HL-60 (cell line): ENCODE data around the gene ACKR4.
"Not testable (repeated sequence)": the region's sequence is repeated elsewhere in the genome, so short reads cannot be mapped to it uniquely, and the experiment has no call there.

Experiments used
- POLR2AphosphoS5 ChIP-seq: IDR thresholded peaks from 2 replicates; pipeline ENCODE4 v1.6.1; 2012; ENCODE audit warnings: low read depth
- TF ChIP-seq, protein P1 (sequence below): IDR thresholded peaks from one replicate; pipeline ENCODE4 v1.5.1; 2011; ENCODE audit warnings: low read length, control low read depth, inconsistent platforms; ENCODE audit not compliant: insufficient read depth
- TF ChIP-seq, protein P2 (sequence below): IDR thresholded peaks from 2 replicates; pipeline ENCODE4 v1.6.1; 2012; ENCODE audit warnings: low read depth; ENCODE audit not compliant: insufficient replicate concordance

DNA sequence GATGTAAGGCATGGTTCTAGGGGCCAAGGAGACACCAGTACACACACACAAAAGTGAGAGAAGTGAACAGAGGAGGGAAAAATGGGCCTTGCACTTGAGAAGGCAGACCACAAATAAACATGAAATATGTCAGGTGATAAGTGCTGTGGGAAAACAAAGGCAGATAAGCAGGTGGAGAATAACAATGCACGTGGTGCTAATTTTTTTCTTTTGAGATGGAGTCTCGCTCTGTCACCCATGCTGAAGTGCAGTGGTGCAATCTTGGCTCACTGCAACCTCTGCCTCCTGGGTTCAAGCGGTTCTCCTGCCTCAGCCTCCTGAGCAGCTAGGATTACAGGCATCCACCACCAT lies 41.1 kb upstream of the ACKR4 start:
- TF ChIP-seq, protein P1, sequence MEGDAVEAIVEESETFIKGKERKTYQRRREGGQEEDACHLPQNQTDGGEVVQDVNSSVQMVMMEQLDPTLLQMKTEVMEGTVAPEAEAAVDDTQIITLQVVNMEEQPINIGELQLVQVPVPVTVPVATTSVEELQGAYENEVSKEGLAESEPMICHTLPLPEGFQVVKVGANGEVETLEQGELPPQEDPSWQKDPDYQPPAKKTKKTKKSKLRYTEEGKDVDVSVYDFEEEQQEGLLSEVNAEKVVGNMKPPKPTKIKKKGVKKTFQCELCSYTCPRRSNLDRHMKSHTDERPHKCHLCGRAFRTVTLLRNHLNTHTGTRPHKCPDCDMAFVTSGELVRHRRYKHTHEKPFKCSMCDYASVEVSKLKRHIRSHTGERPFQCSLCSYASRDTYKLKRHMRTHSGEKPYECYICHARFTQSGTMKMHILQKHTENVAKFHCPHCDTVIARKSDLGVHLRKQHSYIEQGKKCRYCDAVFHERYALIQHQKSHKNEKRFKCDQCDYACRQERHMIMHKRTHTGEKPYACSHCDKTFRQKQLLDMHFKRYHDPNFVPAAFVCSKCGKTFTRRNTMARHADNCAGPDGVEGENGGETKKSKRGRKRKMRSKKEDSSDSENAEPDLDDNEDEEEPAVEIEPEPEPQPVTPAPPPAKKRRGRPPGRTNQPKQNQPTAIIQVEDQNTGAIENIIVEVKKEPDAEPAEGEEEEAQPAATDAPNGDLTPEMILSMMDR = not testable (repeated sequence)
- not testable (repeated sequence) for TF ChIP-seq POLR2AphosphoS5
- TF ChIP-seq, protein P2, sequence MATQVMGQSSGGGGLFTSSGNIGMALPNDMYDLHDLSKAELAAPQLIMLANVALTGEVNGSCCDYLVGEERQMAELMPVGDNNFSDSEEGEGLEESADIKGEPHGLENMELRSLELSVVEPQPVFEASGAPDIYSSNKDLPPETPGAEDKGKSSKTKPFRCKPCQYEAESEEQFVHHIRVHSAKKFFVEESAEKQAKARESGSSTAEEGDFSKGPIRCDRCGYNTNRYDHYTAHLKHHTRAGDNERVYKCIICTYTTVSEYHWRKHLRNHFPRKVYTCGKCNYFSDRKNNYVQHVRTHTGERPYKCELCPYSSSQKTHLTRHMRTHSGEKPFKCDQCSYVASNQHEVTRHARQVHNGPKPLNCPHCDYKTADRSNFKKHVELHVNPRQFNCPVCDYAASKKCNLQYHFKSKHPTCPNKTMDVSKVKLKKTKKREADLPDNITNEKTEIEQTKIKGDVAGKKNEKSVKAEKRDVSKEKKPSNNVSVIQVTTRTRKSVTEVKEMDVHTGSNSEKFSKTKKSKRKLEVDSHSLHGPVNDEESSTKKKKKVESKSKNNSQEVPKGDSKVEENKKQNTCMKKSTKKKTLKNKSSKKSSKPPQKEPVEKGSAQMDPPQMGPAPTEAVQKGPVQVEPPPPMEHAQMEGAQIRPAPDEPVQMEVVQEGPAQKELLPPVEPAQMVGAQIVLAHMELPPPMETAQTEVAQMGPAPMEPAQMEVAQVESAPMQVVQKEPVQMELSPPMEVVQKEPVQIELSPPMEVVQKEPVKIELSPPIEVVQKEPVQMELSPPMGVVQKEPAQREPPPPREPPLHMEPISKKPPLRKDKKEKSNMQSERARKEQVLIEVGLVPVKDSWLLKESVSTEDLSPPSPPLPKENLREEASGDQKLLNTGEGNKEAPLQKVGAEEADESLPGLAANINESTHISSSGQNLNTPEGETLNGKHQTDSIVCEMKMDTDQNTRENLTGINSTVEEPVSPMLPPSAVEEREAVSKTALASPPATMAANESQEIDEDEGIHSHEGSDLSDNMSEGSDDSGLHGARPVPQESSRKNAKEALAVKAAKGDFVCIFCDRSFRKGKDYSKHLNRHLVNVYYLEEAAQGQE = not testable (repeated sequence)
